Thyroid gland (tissue), 4 donors: ENCODE data around the gene POPDC2. TPM values are rescaled to one million over a fixed set of nuclear protein-coding genes. Genes with fewer than 3 reads are reported as not detected.
"Not testable (repeated sequence)": the region's sequence is repeated elsewhere in the genome, so short reads cannot be mapped to it uniquely, and the experiment has no call there.

ENCODE experiments used
- DNase-seq, 2 donors: peaks; one replicate each; pipeline ENCODE4 v3.0.0-alpha.2; 2019
- H3K27ac ChIP-seq, 3 donors: fragments of 200-600 bp; sonication (generic); 1 replicate in 2 of 3; 2 replicates in 1 of 3; pipeline ENCODE4 v1.5.1; 2016 to 2019; ENCODE audit warnings: mild to moderate bottlenecking in 1 of 3, moderate library complexity in 1 of 3
- H3K27me3 ChIP-seq: fragments of 200-600 bp; sonication (generic); one replicate; pipeline ENCODE4 v1.5.1; 2019
- H3K36me3 ChIP-seq, 2 donors: fragments of 200-600 bp; sonication (generic); one replicate each; pipeline ENCODE4 v1.5.1; 2016 to 2019
- H3K4me1 ChIP-seq, 2 donors: fragments of 200-600 bp; sonication (generic); one replicate each; pipeline ENCODE4 v1.5.1; 2017 to 2019
- H3K4me3 ChIP-seq, 3 donors: fragments of 200-600 bp; sonication (generic); replicated peaks in 1 of 3; 1 replicate in 2 of 3; 2 replicates in 1 of 3; pipeline ENCODE4 v1.5.1; 2016; ENCODE audit warnings: mild to moderate bottlenecking in 1 of 3
- H3K9me3 ChIP-seq: fragments of 200-600 bp; sonication (generic); one replicate; pipeline ENCODE4 v1.5.1; 2017
- POLR2A ChIP-seq, 2 donors: fragments of 450-650 bp; IDR thresholded peaks; one replicate each; pipeline ENCODE4 v1.6.1; 2017; ENCODE audit warnings: antibody characterized with exemption in 2 of 2, mild to moderate bottlenecking in 2 of 2, moderate library complexity in 1 of 2
- WGBS, 2 donors: methylation state at CpG; one replicate each; pipeline ENCODE4 v1.1.5; 2017; 5-methylcytosine and 5-hydroxymethylcytosine counted together
- intact Hi-C: fragments of 100-400 bp; cut with DNase I; formaldehyde crosslinking; loops from one replicate; pipeline ENCODE4 v1.15.1; 2023
- total RNA-seq, 4 donors: library from RNA; depleted of rRNA; stranded (reverse); fragments of >200 nt; gene quantifications; one replicate each; pipeline ENCODE4 v1.2.3, GENCODE V29; 2016
- TF ChIP-seq, protein P1 (sequence below), 6 experiments: fragments of 200-600 bp in 3 of 6; fragments of 450-650 bp in 3 of 6; sonication (generic) in 3 of 6; IDR thresholded peaks; one replicate each; pipeline ENCODE4 v1.5.1; 2016 to 2019; ENCODE audit warnings: antibody characterized with exemption in 6 of 6, mild to moderate bottlenecking in 2 of 6, inconsistent platforms in 1 of 6, moderate library complexity in 1 of 6

The POPDC2 gene
- total RNA-seq, 4 donors from 2014 or later: 1.9 to 5.4 (median 4.6) TPM

- H3K9me3 ChIP-seq: no peaks in the 10 kb centered on the region
- intact Hi-C loops: no loop called here
- no peak for TF ChIP-seq POLR2A (IDR thresholded peaks at IDR 0.05)
- TF ChIP-seq, protein P1, sequence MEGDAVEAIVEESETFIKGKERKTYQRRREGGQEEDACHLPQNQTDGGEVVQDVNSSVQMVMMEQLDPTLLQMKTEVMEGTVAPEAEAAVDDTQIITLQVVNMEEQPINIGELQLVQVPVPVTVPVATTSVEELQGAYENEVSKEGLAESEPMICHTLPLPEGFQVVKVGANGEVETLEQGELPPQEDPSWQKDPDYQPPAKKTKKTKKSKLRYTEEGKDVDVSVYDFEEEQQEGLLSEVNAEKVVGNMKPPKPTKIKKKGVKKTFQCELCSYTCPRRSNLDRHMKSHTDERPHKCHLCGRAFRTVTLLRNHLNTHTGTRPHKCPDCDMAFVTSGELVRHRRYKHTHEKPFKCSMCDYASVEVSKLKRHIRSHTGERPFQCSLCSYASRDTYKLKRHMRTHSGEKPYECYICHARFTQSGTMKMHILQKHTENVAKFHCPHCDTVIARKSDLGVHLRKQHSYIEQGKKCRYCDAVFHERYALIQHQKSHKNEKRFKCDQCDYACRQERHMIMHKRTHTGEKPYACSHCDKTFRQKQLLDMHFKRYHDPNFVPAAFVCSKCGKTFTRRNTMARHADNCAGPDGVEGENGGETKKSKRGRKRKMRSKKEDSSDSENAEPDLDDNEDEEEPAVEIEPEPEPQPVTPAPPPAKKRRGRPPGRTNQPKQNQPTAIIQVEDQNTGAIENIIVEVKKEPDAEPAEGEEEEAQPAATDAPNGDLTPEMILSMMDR (IDR thresholded peaks at IDR 0.05): peak in 5 of 6 experiments; percentile 9 to 80 (median 61)
- DNase-seq: peak in 1 of 2 donors; percentile 10
- H3K27ac ChIP-seq: peak overlapping the region in 1 of 3 donors; percentile 62
- WGBS, 2 donors: 38 to 67% methylated on average over 1 of the region's 1 CpG
- H3K4me3 ChIP-seq: no peak overlapping the region
- H3K4me1 ChIP-seq: peaks cover 2 to 7% of the 10 kb centered on the region in 2 donors
- no peaks in the 10 kb centered on the region for H3K27me3 ChIP-seq
- no peaks in the 10 kb centered on the region for H3K36me3 ChIP-seq
Observed at GRCh38 chr3:119681279-119681678, 20.9 kb upstream of the POPDC2 start.

- peaks cover 11 to 18% of the 10 kb centered on the region in 2 donors for H3K4me1 ChIP-seq
- H3K4me3 ChIP-seq: no peak overlapping the region
- intact Hi-C loops: loop anchor here (10.0 kb wide), 1 partner anchor 185 kb away; the partner anchor contains the start of gene TIMMDC1
- peaks cover 0 to under 1% of the 10 kb centered on the region in 2 donors for H3K36me3 ChIP-seq
- no peak for TF ChIP-seq POLR2A (IDR thresholded peaks at IDR 0.05)
- TF ChIP-seq, protein P1 (IDR thresholded peaks at IDR 0.05): no peak
- no peak for DNase-seq
- no peaks in the 10 kb centered on the region for H3K9me3 ChIP-seq
- H3K27me3 ChIP-seq: no peaks in the 10 kb centered on the region
- no peak overlapping the region for H3K27ac ChIP-seq
Observed at GRCh38 chr3:119679874-119680273, 19.5 kb upstream of the POPDC2 start.

DNA sequence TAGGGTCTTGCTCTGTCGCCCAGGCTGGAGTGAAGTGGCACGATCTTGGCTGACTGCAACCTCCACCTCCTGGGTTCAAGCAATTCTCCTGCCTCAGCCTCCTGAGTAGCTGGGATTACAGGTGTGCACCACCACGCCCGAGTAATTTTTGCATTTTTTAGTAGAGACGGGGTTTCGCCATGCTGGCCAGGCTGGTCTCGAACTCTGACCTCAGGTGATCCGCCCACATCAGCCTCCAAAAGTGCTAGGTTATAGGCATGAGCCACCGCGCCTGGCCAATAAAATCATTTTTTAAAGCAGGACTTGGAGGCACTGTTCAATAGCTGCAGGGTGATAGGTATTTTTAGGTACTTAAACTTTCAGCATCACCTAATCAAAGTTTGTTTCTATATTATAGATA lies 17.8 kb upstream of the POPDC2 start:
- intact Hi-C loops: loop anchor here (10.0 kb wide), 1 partner anchor 183 kb away; the partner anchor contains the start of gene TIMMDC1
- WGBS, 2 donors: 98 to 99% methylated on average over 10 of the region's 10 CpGs
- not testable (repeated sequence) for H3K27ac ChIP-seq

DNA sequence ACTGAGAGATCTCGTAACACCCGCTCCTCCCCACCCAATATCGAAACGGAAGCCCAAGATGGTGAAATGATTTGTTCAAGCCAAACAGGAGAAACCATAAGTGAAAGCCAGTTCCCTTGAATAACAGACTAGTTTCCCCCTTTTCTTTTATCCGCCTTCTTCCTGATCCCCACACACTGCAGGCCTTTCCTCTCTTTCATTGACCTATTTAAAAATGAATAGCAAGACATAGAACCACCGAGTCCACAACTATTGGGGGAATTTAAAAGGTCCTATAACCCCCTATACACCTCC lies 17.2 kb upstream of the POPDC2 start:
- WGBS, 2 donors: 11 to 14% methylated on average over 6 of the region's 6 CpGs

More for the DNA sequence above, 17.8 kb upstream of the POPDC2 start:
- peaks cover 11 to 18% of the 10 kb centered on the region in 2 donors for H3K4me1 ChIP-seq
- peaks cover 5 to 17% of the 10 kb centered on the region in 2 donors for H3K36me3 ChIP-seq
- not testable (repeated sequence) for H3K9me3 ChIP-seq, H3K27me3 ChIP-seq, DNase-seq, H3K4me3 ChIP-seq

GRCh38 chr3:119676771-119677640 lies 16.6 kb upstream of the POPDC2 start, which contains the start of gene COX17:
Gene COX17, minus strand, starts transcription at chr3:119677406. Its CDS starts 96 bp downstream, at chr3:119677310.
- Histone ChIP-seq H3K9me3 (no peaks in the 10 kb centered on the region), H3K27ac (peak within 1 kb of the TSS; percentile 84 to 93 (median 90)), H3K4me3 (peak within 1 kb of the TSS in 2 of 3 donors; percentile 56 to 60), H3K4me1 (peaks cover 11 to 18% of the 10 kb centered on the region in 2 donors), H3K36me3 (peaks cover 10 to 25% of the 10 kb centered on the region in 2 donors), H3K27me3 (no peaks in the 10 kb centered on the region)
- intact Hi-C loops: loop anchor here (10.0 kb wide), 1 partner anchor 182 kb away; the partner anchor contains the start of gene TIMMDC1
- WGBS, 2 donors: 1% methylated on average over 45 to 47 of the region's 54 CpGs
- peak; percentile 98 to 99 for DNase-seq
- TF ChIP-seq POLR2A (IDR thresholded peaks at IDR 0.05): peak in 1 of 2 donors; percentile 66
- TF ChIP-seq, protein P1 (IDR thresholded peaks at IDR 0.05): no peak

More for the DNA sequence above, 17.2 kb upstream of the POPDC2 start:
- peak overlapping the region; percentile 84 to 93 (median 90) for H3K27ac ChIP-seq
- peaks cover 11 to 18% of the 10 kb centered on the region in 2 donors for H3K4me1 ChIP-seq
- TF ChIP-seq POLR2A (IDR thresholded peaks at IDR 0.05): peak in 1 of 2 donors; percentile 0
- TF ChIP-seq, protein P1 (IDR thresholded peaks at IDR 0.05): no peak
- H3K27me3 ChIP-seq: no peaks in the 10 kb centered on the region
- intact Hi-C loops: loop anchor here (10.0 kb wide), 1 partner anchor 183 kb away; the partner anchor contains the start of gene TIMMDC1
- peaks cover 7 to 22% of the 10 kb centered on the region in 2 donors for H3K36me3 ChIP-seq
- DNase-seq: no peak
- H3K9me3 ChIP-seq: no peaks in the 10 kb centered on the region
- peak overlapping the region in 2 of 3 donors; percentile 28 to 60 for H3K4me3 ChIP-seq
